Heart left ventricle (tissue), 13 donors: ENCODE results near the gene ZNF493.

Source experiments
- POLR2A ChIP-seq, 2 donors: fragments of 450-650 bp; IDR thresholded peaks; one replicate each; pipeline ENCODE4 v1.6.1; 2017; ENCODE audit warnings: antibody characterized with exemption in 2 of 2, mild to moderate bottlenecking in 2 of 2, moderate library complexity in 2 of 2
- TF ChIP-seq, protein P1 (sequence below), 12 donors: fragments of 200-600 bp; sonication (generic) in 4 of 12; IDR thresholded peaks; one replicate each; pipeline versions ENCODE4 v1.5.0 to v1.8.0; 2018 to 2022; ENCODE audit warnings: antibody characterized with exemption in 12 of 12, mild to moderate bottlenecking in 5 of 12
- donor health status: ischemic (EF 13 %, LVEDD 7.1; RV severe dilation, severe dysfunction).
- donor health status: DM: no; HTN: yes; CAD: no.
- donor health status: DM: no; HTN: no; CAD: no.
- donor health status: ischemic (EF 25% LVEDD 6.9; RV normal size, moderate dysfunction).
- donor health status: ischemic (EF 25% LVEDD 5.7; RV mildly dilated, moderate dysfunction).
- donor health status: ischemic (EF 35%, LVEDD 5.7; RV mildly dilated, moderate dysfunction).
- donor health status: nonischemic (EF 11% LVEDD 7.7; RV severe dilation, severe dysfunction).
- donor health status: DM: yes; HTN: yes; CAD: no.
- donor health status: PGD.
- donor health status: ischemic (EF 29% LVEDD 5.4; RV normal size, mild dysfunction).
- donor health status: nonischemic (EF 23%, LVEDD 6.1; RV moderate dilation, normal function).

DNA sequence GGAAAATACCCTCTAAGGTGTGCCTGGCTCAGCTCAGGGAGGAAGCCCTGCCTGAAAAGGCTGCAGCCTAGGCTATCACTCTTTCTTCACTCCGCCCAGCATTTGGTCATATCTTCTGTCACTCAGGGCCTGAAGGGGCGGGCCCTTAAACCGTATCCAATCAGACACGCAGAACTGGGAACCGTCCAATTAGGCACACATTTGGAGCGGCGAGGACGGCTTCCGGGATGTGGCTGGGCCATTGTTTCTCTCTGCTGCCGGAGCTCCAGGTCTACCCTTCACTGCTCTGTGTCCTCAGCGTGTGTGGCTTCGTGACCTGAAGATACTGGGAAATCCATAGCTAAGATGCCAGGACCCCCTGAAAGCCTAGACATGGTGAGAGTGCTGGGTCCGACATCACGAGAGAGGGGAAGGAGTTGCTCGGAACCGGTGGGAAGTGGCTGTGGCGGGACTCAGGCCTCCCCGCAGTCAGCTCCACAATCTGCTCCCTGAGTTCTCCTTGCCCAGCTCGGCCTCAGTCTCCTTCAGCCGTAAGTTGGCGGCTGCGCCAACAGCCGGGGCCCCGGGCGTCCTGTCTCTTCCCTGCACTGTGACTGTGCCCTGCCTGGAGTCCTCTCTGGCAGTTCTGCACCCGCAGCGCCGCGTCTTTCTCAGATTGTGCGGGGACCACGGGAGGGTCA, at the start of gene ZNF493:
- TF ChIP-seq, protein P1, sequence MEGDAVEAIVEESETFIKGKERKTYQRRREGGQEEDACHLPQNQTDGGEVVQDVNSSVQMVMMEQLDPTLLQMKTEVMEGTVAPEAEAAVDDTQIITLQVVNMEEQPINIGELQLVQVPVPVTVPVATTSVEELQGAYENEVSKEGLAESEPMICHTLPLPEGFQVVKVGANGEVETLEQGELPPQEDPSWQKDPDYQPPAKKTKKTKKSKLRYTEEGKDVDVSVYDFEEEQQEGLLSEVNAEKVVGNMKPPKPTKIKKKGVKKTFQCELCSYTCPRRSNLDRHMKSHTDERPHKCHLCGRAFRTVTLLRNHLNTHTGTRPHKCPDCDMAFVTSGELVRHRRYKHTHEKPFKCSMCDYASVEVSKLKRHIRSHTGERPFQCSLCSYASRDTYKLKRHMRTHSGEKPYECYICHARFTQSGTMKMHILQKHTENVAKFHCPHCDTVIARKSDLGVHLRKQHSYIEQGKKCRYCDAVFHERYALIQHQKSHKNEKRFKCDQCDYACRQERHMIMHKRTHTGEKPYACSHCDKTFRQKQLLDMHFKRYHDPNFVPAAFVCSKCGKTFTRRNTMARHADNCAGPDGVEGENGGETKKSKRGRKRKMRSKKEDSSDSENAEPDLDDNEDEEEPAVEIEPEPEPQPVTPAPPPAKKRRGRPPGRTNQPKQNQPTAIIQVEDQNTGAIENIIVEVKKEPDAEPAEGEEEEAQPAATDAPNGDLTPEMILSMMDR (IDR thresholded peaks at IDR 0.05): no peak
- peak in 1 of 2 donors; percentile 78 for TF ChIP-seq POLR2A (IDR thresholded peaks at IDR 0.05)
